DMS53 treated with DMSO at 0.1 percent for 48 hours (cell line): ENCODE data around the gene TMTC4.
"Not testable (repeated sequence)": the region's sequence is repeated elsewhere in the genome, so short reads cannot be mapped to it uniquely, and the experiment has no call there.

Source experiments
- DNase-seq: peaks from one replicate; lab custom pipeline; 2025; ENCODE audit not compliant: unreplicated experiment; lab: John Stamatoyannopoulos, UW

Gene TMTC4

GRCh38 chr13:100633461-100633860 is 41.1 kb downstream of the TMTC4 start:
- DNase-seq = no peak

GRCh38 chr13:100630555-100630954 is 44.0 kb downstream of the TMTC4 start:
- no peak for DNase-seq

GRCh38 chr13:100627120-100627519 is 47.5 kb downstream of the TMTC4 start:
- DNase-seq = no peak

GRCh38 chr13:100625447-100625846 is 49.1 kb downstream of the TMTC4 start:
- no peak for DNase-seq

GRCh38 chr13:100620792-100621191 is 53.8 kb downstream of the TMTC4 start:
- DNase-seq = no peak

GRCh38 chr13:100619940-100620339 is 54.7 kb downstream of the TMTC4 start:
- DNase-seq = no peak

- not testable (repeated sequence) for DNase-seq
Measured at GRCh38 chr13:100618897-100619296, 55.7 kb downstream of the TMTC4 start.

GRCh38 chr13:100613031-100613430 is 61.6 kb downstream of the TMTC4 start:
- DNase-seq = no peak

- no peak for DNase-seq
Measured at GRCh38 chr13:100611678-100612492, 62.7 kb downstream of the TMTC4 start.

GRCh38 chr13:100610391-100611347 is 63.9 kb downstream of the TMTC4 start:
- DNase-seq = no peak

GRCh38 chr13:100608906-100609305 is 65.7 kb downstream of the TMTC4 start:
- no peak for DNase-seq

GRCh38 chr13:100608489-100608888 is 66.1 kb downstream of the TMTC4 start:
- DNase-seq = no peak

- no peak for DNase-seq
Measured at GRCh38 chr13:100604918-100605710, 69.5 kb downstream of the TMTC4 start.

- DNase-seq = no peak
Measured at GRCh38 chr13:100602493-100603111, 72.0 kb downstream of the TMTC4 start.

- DNase-seq = no peak
Measured at GRCh38 chr13:100601716-100602115, 72.9 kb downstream of the TMTC4 start.

- DNase-seq = no peak
Measured at GRCh38 chr13:100600915-100601314, 73.7 kb downstream of the TMTC4 start.

GRCh38 chr13:100600461-100600860 is 74.1 kb downstream of the TMTC4 start:
- no peak for DNase-seq

- no peak for DNase-seq
Measured at GRCh38 chr13:100597253-100597652, 77.3 kb downstream of the TMTC4 start.

- no peak for DNase-seq
Measured at GRCh38 chr13:100596516-100596915, 78.1 kb downstream of the TMTC4 start.

GRCh38 chr13:100594731-100595130 is 79.9 kb downstream of the TMTC4 start:
- no peak for DNase-seq

- no peak for DNase-seq
Measured at GRCh38 chr13:100594255-100594654, 80.3 kb downstream of the TMTC4 start.
